RPMI7951 (cell line): Measurements from ENCODE around the gene FBXO8. TPM values are rescaled to one million over a fixed set of nuclear protein-coding genes. Genes with fewer than 3 reads are reported as not detected.
A peak's percentile ranks its signal among the peaks of the same experiment; 100 is the strongest.
"Not testable (repeated sequence)": the region's sequence is repeated elsewhere in the genome, so short reads cannot be mapped to it uniquely, and the experiment has no call there.

Experiments
- DNase-seq: peaks from one replicate; pipeline ENCODE4 v3.0.0-alpha.2; 2012; ENCODE audit warnings: low read depth
- total RNA-seq: library from RNA; depleted of rRNA; stranded (reverse); fragments of >200 nt; shearing (Covaris generic); gene quantifications from 2 replicates; pipeline ENCODE4 v1.2.3, GENCODE V29; 2014; rRNA removed

FBXO8 gene
- total RNA-seq, result 28.9 and 40.1 TPM in 2 replicates

DNA sequence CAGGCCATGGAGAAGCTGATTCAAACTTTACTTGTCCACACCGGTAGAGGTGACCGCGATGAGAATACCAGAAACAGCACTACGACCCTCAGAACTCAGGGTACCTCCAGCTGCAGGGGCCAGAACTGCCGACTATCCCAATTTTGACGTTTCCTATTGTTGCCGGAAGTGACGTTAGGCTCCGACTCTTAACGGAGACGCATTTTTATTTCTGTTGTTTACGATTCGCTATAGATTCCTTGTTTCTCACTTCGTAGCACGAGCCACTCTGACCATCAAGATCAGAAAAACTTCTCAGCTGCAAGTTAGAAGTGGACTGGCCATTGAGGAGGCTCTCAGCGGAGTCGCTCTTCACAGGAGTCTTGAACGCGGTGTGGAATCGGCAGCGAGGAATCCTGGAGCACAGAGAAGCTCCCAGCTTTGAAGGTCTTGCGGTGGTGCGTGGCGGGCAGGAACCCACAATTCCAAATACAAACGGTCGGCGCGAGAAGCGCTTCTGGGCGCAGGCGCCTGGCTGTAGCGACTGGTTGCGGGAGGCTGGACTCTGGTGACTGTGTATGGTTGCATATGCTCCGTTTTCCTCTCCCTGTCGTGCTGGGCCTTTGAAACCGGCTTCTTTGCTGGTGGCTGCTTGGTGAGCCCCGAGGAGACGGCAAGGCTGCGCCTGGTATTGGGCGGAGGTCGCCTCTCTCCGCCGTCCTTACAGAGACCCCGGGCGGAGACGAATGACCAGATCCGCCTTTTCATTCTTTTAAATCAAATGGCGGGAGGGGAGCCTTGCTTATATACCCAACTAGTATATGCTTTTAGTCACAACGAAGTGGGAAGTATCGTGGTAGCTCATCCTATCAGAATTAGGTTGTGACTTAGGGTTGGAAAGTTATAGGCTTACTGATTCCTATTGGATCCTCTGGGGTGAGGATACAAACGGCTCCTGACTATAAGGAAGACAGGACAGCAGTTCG is at the start of gene FBXO8, which contains the start of gene CEP44:
Gene FBXO8 (minus strand): TSS at position 161 of the 965 bp plus-strand sequence. CDS start 20,575 bp downstream, outside the sequence.
Gene CEP44 (plus strand): TSS at position 405 of the 965 bp plus-strand sequence. CDS start 15,211 bp downstream, outside the sequence.
- DNase-seq, result peak; percentile 78

DNA sequence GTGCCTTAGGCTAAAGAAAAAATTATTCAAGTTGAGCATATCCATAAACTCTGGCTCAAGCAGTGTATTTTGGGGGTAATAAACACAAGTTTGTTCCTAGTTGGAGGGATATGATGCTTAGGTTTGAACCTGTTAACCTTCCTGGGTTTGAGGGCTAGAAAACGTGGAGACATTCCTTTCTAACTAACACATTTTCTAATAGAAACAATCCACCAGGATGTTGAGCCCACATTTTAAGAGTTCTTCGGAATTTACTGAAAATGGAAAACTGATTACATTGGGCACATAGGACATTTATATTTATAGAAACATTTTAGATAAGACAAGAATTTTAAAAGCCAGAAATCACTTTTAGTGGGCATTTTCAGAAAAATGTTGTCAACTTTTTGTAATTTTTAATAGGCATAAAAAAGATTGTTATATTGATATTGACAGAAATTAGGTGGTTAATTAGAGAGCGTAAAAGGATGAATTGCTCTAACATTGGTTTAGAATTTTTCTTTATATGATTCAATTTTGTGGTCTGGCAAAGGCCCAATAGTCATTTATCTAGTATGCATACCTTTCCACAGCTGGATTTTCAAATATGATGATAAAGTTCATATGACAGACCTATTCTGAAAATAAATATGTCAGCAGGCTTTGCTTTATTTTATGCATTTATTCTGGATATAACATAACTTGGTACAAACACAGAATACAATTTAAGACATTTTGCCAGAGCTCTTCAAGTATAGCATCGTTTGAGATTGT is 49.5 kb upstream of the FBXO8 start:
- no peak for DNase-seq

- peak; percentile 26 for DNase-seq
Observed at GRCh38 chr4:174324725-174325124, 41.3 kb upstream of the FBXO8 start.

GRCh38 chr4:174324236-174324635 is 40.8 kb upstream of the FBXO8 start:
- DNase-seq, result no peak

DNA sequence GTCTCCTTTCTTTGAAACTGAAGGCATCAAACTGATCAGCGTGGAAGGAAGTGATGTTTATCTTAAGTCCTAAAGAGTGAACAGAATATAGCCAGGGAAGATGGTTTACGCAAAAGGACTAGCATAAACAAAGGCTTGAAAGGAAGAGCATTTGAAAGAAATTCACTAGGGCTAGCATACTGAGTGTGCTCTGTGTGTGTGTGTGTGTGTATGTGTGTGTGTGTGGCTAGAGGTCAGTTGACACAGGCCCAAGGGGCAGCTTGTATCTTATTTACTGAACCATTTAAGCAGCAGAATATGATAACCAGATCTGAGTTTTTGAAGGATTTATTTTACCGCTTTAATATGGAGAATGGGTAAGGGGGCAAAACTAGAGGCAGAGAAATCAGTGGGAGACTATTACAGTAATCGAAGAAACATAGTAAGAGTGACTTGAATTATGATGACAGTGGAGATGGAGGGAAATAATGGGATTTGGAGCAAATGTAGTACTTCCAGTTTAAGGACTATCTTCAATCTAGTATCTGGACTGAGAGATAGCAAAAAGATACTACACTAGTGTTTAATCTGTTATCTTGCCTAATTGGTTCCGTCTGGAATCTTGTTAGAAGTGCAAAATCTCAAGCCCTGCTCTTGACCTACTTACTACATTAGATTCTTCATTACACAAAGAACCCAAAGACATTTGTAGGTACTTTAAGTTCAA is 37.2 kb upstream of the FBXO8 start:
- no peak for DNase-seq

DNA sequence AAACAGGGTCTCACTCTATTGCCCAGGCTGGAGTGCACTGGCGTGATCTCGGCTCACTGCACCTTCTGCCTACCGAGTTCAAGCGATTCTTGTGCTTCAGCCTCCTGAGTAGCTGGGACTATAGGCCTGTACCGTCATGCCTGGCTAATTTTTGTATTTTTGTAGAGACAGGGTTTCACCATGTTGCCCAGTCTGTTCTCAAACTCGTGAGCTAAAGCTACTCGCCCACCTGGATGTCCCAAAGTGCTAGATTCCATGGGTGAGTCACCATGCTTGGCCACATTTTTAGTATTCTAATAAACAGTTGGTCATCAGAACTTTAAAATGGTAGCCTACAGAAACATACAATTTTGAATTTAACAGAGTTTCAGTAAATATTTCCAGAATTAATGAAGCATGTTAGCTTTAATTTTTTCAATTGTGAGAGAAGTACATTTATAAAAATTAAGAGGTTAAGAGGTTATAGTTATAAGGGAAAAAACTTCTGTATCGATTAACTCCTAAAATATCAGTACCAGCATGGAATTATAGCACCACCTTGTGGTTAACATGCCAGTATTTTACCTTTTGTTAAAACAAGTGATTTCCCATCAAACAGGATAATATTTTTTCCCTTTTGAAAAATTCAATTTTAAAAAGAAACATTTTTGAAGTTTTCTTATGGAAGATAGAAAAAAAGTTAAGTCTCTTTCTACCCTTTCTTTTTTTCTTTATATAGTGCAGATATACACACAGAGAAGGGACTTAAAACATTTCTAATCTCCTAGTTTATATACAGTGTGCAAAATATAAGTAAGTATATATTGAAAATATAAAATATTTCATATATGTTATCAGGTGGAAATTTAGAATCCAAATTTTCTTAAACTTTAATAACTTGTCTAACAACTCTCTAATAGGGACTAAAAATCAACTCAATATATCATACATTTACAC is 35.6 kb upstream of the FBXO8 start:
- peak; percentile 22 for DNase-seq

- peak; percentile 1 for DNase-seq
Observed at GRCh38 chr4:174317531-174317930, 34.1 kb upstream of the FBXO8 start.

GRCh38 chr4:174316954-174317353 is 33.5 kb upstream of the FBXO8 start:
- no peak for DNase-seq

- DNase-seq, result no peak
Observed at GRCh38 chr4:174316546-174316945, 33.1 kb upstream of the FBXO8 start.

GRCh38 chr4:174314770-174315169 is 31.3 kb upstream of the FBXO8 start:
- peak; percentile 77 for DNase-seq

- DNase-seq, result no peak
Observed at GRCh38 chr4:174314274-174314673, 30.8 kb upstream of the FBXO8 start.

DNA sequence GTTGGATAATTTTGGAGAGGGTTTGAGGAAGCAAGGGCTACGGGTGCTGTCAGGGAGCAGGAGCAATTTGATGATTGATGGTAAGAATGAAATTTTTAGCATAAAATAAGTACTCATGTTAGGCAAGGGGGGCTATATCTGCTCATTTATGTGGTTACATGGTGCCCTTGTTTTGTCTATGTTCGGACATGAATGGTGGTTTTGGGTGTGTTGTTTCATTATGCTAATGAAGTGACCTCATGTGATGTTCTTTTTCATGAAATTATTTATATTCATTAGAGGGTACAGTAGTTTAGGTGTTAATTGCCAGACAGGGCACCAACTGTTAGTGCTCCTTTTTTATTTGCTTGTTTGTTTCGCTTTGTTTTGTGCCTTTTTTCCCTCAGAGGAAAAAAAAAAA is 29.5 kb upstream of the FBXO8 start:
- no peak for DNase-seq

- DNase-seq, result no peak
Observed at GRCh38 chr4:174307694-174308093, 24.2 kb upstream of the FBXO8 start.

- no peak for DNase-seq
Observed at GRCh38 chr4:174305961-174306360, 22.5 kb upstream of the FBXO8 start.

- DNase-seq, result no peak
Observed at GRCh38 chr4:174304664-174305063, 21.2 kb upstream of the FBXO8 start.

- DNase-seq, result no peak
Observed at GRCh38 chr4:174303687-174304086, 20.2 kb upstream of the FBXO8 start.

DNA sequence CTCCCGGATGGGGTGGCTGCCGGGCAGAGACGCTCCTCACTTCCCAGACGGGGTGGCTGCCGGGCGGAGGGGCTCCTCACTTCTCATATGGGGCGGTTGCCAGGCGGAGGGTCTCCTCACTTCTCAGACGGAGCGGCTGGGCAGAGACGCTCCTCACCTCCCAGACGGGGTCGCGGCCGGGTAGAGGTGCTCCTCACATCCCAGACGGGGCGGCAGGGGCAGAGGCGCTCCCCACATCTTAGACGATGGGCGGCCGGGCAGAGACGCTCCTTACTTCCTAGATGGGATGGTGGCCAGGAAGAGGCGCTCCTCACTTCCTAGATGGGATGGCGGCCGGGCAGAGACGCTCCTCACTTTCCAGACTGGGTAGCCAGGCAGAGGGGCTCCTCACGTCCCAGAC is 11.7 kb upstream of the FBXO8 start:
- DNase-seq, result not testable (repeated sequence)

DNA sequence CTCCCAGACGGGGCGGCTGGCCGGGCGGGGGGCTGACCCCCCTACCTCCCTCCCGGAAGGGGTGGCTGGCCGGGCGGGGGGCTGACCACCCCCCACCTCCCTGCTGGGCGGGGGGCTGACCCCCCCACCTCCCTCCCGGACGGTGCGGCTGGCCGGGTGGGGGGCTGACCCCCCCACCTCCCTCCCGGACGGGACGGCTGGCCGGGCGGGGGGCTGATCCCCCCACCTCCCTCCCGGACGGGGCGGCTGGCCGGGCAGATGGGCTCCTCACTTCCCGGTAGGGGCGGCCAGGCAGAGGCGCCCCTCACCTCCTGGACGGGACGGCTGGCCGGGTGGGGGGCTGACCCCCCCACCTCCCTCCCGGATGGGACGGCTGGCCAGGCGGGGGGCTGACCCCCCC is 11.2 kb upstream of the FBXO8 start:
- DNase-seq, result not testable (repeated sequence)

DNA sequence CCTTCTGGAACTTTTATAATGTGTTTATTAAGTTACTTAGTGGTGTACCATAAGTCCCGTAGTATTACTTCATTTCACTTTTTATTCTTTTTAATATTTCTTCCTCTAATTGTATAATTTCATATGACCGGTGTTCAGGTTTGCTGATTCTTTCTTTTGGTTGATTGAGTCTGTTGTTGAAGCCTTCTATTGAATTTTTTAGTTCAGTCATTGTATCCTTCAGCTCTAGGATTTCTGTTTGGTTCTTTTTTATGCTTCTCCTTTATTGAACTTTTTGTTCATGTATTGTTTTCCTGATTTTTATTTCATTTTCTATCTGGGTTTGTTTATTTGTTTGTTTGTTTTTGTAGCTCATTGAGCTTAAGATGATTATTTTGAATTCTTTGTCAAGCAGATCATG is 9.0 kb upstream of the FBXO8 start:
- DNase-seq, result peak; percentile 3

DNA sequence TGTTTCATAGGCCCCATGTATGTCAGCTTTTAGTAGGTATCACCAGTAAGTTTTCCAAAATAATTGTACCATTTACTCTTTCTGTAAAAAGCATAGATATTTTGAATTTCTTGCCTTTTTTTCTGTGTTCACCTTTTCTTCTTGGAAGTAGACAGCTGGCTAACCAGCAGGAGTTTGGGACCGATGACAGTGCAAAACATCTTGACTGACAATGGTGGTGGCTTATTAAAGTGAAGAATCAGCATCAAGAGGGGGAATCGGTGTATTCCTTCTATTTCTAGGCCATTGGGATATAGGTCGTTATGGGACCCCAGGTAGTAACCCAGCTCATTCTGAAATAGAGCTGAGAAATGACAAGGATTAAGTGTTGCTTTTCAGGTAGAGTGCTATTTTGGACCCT is 3.4 kb upstream of the FBXO8 start:
- no peak for DNase-seq

- DNase-seq, result no peak
Observed at GRCh38 chr4:174284487-174284886, 1.0 kb upstream of the FBXO8 start.
